ENCODE results near the gene SF3B2.

GRCh38 chr11:66044757-66045156, 7.4 kb upstream of the SF3B2 start:
- TF ChIP-seq CTCF (conservative IDR thresholded peaks at IDR 0.05; ENCODE audit: low read length) (no peak), EZH2phosphoT487 (IDR thresholded peaks at IDR 0.05; ENCODE audit: borderline replicate concordance, low read depth, low read length) (no peak)

Data from OCI-LY7 (cell line).